Measurements from ENCODE around the gene RNF113B. TPM values are rescaled to one million over a fixed set of nuclear protein-coding genes. Genes with fewer than 3 reads are reported as not detected.

RNF113B gene
- total RNA-seq, 1 experiment from 2014 or later = not detected

DNA sequence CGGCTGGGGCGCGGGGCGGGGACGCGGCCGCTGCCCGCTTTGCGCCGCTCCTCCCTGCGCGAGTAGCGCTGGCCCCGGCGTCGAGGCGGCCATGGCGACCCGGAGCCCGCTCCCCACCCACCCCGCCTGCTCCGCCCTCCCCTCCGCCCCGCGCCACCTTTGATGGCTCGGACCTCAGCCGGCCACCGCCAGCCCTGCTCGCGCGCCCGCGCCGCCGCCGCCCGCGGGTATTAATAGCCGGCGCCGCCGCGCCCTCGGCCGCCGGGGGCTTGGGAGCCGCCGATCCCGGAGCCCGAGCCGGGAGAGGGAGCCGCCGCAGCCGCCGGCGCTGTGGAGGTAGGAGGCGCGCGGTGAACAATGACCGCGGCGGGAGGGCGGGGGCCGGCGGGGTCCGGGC lies 33.9 kb downstream of the RNF113B start:
- DNase-seq (ENCODE audit: extremely low read depth, low read depth) = no peak

- DNase-seq (ENCODE audit: extremely low read depth, low read depth) = peak; percentile 33
These were observed 34.5 kb downstream of the RNF113B start, which contains the start of gene FARP1 for GRCh38 chr13:98142380-98143156. Gene FARP1, plus strand, starts transcription at chr13:98143094. Its CDS starts 70,149 bp downstream, at chr13:98213243.

GRCh38 chr13:98141509-98142379 lies 35.3 kb downstream of the RNF113B start:
- no peak for DNase-seq (ENCODE audit: extremely low read depth, low read depth)

- DNase-seq (ENCODE audit: extremely low read depth, low read depth) = no peak
These were observed 36.0 kb downstream of the RNF113B start for GRCh38 chr13:98141091-98141490.

DNA sequence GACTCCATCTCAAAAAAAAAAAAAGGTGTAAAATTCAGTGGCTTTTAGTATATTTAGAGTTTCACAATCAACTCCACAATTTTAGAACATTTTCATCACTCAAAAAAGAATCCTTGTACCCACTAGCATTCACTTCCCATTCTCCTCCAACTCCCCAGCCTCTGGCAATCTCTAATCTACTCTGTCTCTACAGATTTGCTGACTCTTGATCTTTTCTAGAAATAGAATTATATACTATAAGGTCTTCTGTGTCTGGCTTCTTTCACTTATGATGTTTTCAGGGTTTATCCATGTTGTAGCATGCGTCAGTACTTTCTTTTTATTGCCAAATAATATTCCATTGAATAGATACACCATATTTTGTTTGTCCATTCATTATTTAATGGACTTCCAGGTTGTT lies 42.2 kb downstream of the RNF113B start:
- DNase-seq (ENCODE audit: extremely low read depth, low read depth) = no peak

DNA sequence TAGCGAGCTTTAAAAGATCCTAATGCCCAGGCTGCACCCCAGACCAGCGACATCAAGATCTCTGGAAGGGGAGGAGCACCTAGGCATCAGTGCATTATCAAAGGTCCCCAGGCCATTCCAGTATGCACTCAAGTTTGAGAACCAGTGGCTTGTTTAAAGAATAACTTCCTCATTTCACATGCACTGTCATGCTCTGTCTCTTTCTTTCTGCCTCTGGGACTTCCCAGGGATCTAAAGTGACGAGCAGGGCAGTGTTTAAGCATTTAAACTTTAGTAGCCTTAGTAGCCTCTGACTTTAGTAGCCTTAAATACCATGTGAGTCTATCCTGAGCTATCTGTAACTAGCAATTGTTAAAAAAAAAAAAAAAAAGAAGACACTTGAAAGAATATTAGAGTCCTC lies 43.1 kb downstream of the RNF113B start:
- no peak for DNase-seq (ENCODE audit: extremely low read depth, low read depth)

- DNase-seq (ENCODE audit: extremely low read depth, low read depth) = no peak
These were observed 47.9 kb downstream of the RNF113B start for GRCh38 chr13:98129059-98129746.

Small RNAs within 50 kb of the gene (small RNA-seq; reads per million reads assigned to genes)
- gene MIR3170 = 0 reads per million in 2 experiments

Other genes starting within 250 kb of the RNF113B start
- gene IPO5, start 223.6 kb downstream of the RNF113B start, total RNA-seq (2014; rRNA removed; shearing (Covaris generic)) = 128 and 132 TPM in 2 replicates
- 1.5 and 2.6 TPM in 2 replicates for gene FARP1, start 34.2 kb downstream of the RNF113B start, total RNA-seq (2014; rRNA removed; shearing (Covaris generic))

All from NCI-H460 (cell line).